ENCODE measurements around the gene LBHD2.

Gene LBHD2

DNA sequence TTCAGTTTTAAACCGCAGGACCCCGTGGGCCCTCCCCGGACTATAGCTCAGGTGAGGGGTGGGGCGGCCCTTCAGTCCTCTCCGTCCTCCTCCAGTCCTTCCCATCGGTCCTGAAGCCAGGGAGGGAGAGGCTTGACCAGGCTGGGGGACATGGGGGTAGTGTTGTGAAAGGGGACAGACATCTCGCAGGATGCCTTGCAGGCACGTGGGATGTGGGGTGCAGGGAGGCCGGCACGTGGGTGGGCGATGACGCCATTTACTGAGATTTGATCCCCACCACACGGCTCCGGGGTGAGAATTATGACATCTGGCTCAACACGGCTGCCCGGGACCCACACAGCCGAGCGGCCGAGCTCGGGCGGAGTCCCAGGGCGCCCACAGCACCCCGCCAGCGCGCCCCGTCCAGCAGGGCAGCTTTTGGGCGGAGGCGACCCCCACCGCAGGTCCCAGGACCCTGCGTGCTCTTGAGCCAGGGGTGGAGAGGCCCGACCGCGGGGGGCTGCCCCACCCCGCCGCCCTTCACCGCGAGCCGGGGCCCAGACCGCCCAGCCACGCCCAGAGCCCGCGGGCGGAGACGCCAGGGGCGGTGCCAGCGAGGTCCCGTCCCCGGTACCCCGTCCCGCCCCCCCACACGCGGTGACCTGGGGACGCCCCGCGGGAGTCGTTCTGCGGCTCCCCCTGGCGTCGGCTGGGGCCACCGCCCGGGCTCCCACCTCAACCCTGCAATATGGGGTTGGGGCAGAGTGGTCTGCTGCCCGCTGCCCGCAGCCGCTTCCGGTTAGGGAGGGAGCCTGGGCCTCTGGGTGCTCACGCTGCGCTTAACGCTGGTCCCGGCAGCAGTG, 7.3 kb downstream of the LBHD2 start:
- peak; percentile 73 for DNase-seq

DNA sequence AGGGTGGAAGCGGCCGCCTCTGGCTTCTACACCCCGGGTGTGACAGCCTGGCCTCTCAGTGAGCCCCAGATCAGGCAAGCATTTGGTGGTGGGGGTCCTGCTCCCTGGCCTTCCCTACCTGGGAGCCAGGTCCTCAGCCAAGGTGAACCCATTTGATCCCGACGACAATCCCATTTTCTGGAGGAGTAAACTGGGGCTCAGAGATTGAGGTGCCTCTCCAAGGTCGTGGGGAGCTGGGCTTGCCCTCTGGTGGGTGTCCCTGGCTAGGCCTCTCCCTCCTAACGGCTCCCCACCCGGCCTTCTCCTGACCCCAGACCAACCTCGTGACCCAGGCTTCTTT, 7.8 kb downstream of the LBHD2 start:
- no peak for DNase-seq

DNA sequence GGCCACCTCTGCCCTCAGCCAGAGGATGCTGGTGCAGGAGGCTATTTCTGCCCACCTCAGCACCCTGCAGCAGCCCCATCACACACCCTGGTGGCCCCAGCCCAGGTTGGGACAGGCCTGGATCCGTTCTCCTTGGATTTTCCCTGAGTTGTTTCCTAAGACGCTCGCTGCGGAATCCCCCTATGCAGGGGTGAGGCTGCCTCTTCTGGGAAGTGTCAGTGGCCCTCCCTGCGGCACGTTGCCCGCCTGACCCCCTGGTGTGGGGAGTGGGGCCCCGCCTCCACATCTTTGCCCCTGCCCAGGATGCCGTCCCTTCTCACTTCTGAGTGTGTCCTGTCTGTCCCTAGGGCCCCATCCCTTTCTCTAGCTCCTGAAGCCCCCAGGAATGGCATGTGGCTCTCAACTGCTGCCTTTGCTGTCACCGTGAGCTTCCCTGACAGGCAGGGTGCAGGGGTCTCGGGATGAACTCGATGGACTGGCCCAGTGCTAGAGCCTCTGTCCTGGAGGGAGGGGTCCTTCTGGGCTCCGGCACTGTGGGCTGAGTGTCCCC, 9.9 kb downstream of the LBHD2 start:
- no peak for DNase-seq

DNA sequence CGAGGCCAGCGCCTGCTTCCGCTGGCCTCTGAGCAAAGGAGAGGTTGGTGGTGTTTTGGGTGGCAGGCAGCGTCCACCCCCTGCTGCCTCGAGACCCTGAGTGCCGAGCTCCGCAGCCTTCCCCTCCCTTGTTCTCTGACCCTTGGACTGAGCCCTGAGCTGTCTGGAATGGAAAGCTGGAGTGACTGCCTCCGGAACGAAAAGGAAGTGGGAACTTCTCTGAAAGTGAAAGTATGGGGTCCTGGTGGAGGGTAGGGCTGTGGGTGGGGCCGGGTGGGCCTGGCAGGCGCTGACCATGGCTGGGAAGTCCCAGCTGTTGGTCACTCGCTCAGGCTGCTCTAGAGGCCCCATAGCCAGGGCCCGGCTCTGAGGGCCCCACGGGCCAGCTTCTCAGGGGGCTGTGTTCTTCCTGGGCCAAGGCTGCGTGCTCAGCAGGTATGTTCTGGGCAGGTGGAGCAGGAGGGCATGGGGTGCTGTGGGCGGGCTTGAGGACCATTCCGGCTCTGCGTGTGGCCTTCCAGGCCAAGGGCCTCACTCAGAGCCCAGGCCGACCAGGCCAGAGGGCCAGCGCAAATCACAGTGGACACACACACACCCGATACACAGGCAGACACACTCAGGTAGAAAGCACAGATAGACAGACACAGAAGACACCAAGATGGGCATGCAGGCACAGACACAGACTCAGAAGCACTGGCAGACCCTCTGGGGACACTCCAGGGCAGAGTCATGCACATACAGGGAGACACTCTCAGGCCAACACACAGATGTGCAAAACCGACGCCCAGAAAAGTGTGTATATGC, 10.6 kb downstream of the LBHD2 start, which contains the start of gene EXOC3L4:
EXOC3L4 (plus strand) TSS at position 320 of the 804 bp plus-strand sequence. CDS start 5,495 bp downstream, outside the sequence.
- DNase-seq, result no peak

DNA sequence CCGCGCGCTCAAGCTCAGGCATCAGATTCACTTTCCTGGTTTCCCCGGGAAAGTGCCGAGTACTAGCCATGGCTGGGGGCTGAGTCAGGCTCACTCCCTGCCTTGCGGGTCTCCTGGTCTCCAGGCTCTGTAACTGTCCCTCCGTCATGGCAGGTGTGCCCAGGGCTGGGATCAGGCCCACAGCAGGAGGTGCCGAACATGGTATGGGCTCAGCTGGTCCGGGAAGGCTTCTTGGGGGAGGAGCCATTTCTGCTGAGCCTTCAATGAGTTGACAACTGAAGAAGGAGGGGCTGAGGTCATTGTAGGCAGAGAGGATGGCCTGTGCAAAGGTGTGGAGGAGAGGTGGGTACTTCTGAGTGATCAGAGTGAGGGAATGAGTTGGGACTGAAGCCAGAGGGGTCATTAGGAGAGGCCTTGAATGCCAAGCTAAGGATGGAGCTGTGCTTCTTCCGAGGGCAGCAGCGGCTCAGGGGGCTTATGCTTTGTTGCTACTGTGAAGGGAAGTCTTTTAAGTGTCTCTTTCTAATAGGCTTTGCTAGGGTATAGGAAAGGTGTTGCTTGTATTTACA, 11.3 kb downstream of the LBHD2 start:
- DNase-seq, result no peak

DNA sequence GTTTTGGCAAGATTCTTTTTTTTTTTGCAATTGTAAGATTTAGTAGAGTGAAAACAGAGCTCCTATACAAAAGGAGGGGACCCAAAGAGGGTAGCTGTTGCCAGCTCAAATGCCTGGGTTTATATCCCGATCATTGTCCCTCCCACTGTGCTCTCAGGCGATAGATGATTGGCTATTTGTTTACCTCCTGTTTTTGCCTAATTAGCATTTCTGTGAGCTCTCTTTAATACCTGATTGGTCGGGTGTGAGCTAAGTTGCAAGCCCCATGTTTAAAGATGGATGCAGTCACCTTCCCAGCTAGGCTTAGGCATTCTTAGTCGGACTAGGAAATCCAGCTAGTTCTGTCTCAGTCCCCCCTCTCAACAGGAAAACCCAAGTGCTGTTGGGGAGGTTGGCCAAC, 12.4 kb downstream of the LBHD2 start:
- DNase-seq, result no peak

DNA sequence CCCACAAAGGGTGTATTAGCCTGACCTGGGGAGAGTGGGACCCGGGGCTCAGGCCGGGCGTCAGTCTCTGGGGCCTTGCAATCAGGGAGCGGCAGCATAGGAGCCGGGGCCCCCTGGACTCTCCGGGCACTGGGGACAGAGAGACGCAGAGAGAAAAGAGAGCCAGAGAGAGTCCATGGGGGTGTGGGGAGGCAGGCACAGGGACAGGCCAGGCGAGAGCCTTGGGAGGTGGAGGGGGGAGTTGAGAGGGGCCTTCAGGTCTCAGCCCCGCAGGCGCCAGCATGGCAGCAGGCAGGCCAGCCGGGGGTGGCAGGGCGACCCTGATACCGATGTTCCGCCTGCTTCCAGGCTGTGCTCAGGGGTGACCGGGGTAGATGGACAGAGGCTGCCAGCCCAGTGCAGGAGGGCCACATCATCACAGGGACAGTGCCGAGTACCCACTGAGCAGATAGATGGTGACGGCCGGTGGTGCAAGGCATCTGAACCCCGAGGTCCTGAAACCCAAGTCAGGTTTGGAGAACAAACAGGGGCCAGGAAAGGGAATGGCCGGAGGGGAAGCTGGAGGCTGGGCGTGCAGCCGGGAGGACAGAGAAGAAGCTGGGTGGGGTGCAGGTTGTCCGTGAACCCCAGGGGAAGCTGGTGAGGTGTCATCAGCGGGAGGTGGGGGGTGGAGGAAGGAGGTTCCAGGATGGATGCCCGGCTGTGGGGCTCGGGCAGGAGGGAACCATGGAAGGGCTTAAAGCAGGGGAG, 13.4 kb downstream of the LBHD2 start:
- DNase-seq, result no peak

DNA sequence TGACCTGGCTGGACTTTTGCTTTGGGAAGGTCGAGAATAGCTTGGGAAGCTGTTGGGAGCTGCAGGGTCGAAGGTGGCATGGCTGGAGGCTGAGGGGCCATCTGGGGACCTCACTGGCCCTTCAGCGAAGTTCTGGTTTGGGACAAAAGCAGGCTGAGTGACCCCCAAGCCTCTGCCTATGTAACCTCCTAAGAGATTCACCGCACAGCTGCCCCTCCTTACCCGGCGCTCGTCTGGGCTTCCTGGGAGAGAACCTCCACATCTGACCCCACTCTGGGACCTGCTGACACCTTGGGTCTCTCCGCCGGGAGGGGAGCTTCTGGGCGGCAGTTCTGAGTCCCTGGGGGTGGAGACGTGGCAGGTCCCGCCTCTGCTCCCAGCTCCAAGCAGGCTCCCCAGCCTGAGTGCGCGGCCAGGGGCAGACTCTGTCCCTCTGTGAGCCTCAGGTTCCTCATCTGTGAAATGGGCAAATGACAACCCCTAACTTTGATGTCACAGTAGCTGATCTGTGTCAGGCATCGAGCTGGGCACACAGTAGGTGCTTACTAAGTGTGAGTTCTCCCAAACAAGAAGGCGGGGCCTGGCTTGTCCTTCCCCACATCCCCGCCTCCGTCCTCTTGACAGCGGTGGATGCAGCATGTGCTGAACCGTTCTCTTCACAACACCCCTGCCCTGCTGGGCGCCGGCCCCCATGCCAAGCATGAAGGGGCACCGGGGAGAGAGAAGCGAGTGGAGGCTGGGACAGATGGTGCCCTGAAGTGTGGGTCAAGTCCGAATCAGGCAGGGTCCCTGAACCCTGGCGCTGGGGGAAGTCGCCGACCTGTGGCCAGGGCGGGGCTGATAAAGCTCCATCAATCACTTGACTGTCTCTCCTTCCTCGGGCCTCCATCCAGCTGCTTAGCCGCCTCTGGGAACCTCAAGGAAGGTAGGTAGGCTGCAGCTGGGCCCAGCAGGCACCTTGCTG, 14.3 kb downstream of the LBHD2 start:
- no peak for DNase-seq

DNA sequence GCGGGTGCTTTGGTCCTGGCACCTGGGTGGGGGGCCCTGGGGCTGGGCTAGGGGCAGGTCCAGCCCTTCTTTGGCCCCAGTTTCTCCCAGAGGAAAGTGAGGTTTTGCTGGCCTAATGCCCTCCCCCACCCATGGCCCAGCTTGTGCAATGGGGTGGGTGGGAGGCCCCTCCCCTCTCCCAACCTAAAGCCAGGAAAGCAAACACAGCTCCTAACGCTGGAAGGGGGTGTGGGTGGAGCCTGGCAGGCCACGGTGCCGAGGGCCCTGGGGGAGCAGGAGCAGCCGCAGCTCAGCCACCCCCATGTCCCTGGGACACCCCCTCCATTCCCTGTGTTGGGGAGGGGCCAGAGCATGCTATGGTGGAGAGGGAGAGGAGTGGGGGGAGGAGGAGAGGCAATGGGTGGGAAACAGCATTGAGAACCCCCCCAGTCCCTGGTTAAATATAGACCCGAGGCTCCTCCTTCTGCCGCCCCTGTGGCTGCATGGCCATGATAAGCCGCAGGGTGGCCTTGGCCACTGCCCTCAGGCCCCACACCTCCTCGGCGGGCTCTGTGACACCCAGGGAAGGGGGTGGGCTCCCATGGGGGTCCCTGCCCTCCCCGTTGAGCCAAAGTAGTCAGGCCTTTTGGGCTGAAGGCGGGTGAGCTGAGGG, 15.2 kb downstream of the LBHD2 start:
- DNase-seq, result no peak

DNA sequence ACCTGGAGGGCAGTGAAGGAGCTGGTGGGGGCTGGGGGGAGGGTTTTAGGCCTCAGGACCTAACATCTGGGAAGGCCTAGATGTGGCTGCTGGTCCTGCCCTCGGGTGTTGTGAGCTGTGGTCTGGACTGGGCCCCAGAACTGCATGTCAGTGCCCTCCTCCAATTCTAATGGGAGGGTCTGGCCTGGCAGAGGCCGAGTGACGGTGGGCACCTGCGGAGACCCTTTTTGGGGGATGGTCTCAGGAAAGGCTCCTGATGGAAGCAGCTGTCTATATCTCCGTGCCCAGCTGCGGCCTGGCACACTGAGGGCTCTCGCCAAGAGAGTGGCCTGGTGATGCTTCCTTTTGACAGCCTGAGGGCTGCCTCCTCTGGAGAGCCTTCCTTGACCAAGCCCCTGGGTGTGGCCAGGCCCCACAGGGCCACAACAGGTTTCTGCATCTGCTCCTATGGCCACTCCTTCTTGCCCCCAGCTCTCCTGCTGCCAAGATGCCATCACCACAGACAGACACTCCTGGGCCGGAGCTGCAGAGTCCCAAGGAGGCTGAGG, 15.8 kb downstream of the LBHD2 start:
- no peak for DNase-seq

DNA sequence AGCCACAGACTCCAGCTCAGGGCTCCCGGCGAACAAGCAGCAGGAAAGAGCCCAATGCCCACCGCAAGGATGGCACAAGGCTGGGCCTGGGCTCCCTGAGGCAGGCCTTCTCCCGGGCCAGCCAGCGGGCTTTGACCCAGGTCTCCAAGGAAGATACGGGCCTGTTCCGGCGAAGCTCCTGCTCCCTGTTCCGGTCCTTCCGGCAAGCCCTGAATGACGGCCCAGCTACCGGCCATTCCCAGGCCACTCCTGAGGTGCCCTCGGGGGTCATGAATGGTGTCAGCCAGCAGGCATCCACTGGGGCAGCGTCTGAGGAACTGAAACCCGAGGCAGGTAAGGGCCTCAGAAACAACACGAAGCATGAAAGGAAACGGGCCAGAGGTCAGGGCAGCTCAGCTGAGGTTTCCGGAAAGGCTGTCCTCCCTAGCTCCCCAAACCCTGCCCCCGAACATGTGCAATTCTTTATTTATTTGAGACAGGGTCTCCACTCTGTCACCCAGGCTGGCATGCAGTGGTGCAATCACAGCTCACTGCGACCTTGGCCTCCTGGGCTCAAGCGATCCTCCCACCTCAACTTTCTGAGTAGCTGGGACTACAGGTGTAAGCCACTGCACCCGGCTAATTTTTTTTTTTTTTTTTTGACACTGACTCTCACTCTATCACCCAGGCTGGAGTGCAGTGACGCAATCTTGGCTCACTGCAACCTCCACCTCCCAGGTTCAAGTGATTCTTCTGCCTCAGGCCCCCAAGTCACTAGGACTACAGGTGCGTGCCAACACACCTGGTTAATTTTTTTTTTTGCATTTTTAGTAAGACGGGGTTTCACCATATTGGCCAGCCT, 16.5 kb downstream of the LBHD2 start:
- no peak for DNase-seq

DNA sequence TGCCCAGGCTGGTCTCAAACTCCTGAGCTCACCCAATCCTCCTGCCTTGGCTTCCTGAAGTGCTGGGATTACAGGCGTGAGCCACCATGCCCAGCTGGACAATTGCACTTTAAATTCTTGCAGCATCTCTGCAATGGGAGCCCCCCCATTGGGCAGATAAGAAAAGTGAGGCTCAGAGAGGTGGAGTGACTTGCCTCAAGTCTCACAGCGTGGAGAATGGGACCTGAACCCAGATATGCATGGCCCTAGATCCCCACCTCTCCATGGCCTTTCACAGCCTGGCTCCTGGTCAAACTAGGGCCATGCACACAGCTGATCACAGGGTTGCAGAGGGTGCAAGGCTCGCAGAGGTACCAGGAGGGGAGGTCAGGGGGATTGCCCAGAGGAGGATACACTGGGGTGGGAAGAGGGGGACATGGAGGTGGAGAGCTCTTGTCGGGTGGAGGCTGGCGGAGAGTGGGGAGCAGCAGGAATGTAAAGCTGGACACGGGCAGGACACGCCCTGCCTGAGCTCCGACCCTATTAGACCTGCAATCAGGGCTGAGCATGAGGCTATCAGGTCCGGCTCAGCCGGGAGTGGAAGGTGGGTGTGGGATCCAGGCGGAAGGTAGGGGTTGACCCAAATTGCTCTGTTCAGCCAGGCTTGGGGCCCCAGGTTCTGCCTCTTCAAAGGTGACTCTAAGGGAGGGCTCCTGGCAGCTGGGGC, 17.4 kb downstream of the LBHD2 start:
- DNase-seq, result no peak

DNA sequence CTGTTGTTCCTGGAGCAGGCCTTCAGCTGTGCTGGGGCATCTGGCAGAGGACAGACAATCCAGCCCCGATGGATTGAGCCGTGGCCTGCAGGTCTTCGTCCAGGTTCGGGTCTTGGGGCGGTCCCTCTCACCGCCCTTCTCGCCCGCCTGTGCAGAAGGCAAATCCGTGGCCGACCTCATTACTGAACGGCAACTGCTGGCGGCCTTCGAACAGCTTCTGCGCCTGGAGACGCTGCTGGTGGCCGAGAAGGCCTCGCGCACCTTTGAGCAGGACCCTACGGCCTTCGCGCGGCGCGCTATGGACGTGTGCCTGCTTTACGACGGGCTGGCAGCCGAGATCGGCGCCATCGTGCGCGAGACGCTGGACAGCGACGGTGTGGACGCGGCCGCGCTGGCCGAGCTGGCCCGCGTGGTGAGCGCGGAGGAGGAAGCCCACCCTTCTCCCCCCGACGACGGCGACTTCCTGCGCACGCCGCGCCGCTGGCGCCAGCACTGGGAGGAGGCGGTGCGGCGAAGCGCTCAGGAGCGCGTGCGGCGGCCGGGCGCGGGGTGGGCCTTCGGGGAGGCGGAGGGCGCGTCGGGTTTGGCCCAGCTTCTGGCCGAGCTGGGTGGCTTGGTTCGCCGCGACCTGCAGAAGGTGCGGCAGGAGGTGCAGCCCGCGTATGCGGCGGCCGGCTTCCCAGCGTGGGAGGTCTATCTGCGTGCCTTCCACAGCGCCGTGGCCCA, 18.1 kb downstream of the LBHD2 start:
- no peak for DNase-seq

DNA sequence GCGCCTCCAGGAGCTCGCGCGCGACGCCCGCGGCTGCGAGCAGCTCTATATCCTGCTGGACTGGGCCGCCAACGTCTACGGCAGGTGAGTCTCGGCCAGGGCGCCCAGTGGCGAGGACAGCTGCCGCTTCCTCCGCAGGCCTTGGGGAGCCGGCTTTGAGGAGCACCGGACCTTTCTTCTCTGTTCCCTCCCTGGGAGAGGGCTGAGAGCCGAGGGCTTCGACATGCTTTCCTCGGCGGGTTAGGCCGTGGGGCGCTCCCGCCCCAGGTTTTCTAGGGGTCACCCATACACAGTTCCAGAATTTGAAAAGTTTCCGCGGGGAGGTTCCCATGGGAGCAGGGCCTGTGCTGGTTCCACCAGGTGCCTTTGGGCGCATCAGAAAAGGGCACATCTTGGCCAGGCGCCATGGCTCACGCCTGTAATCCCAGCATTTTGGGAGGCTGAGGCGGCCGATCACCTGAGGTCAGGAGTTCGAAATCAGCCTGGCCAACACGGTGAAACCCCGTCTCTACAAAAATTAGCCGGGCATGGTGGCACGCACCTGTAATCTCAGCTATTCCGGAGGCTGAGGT, 18.8 kb downstream of the LBHD2 start:
- DNase-seq, result no peak

DNA sequence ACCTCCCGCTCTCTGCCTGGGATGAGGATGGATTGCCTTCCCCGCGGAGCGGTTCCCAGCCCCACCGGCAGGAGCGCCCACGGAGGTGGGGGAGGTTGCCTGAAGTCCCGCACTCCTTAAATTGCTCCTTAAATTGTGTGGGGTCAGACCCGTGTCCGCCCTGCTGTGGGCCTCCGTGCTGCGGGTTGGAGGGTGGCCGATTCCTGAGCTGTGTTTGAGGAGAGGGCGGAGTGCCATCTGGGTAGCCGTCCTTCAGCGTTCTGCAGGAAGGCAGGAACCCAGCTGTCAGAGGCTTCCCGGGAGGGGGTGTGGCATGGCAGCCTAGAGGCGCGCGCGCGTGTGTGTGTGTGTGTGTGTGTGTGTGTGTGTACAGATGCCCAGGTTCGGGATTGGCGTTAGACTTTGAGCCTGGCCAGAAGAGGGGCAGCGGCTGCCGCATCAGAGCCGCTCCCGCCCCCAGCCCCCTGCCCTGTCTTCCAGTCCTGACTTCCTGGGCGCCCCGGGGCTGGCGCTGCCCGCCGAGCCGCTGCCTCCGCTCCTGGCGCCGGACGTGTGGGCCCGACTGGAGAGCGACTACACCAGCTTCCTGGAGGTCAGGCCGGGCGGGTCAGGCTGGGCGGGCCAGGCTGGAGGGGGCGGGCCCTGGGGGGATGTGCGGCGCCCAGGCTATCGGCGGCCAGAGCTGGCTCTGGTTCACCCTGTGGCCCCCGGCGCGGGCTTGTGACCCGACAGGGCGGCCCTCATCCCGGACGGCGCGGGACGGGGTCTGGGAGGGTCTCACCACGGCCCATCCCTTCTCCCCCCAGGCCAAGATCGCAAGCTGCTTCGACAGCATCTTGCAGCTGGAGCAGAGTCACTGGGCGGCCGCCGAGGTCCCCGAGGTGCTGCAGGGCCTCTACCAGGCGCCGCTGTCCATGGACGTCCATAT, 19.7 kb downstream of the LBHD2 start:
- DNase-seq, result no peak

DNA sequence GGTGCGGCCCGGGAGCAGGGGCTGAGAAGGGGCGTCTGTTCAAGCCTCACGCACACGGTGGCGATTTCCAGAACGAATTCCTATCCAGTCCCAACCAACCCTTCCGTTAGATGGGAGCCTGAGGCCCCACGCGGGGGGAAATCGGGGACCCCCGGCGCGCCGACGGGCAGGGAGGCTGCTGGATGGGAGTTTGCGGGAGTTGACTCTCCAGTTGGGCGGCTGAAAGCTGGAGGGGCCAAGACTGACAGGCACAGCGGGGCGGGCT, 20.3 kb downstream of the LBHD2 start:
- no peak for DNase-seq
